Endothelial cell of umbilical vein (primary cell): ENCODE results near the gene ITGB2. TPM values are rescaled to one million over a fixed set of nuclear protein-coding genes. Genes with fewer than 3 reads are reported as not detected.

ENCODE experiments used
- BruUV-seq: library from RNA; stranded (reverse); fragments of 400-500 nt; replicated peaks from 2 replicates; lab custom pipeline; 2021; lab: Mats Ljungman, UMichigan
- CTCF ChIA-PET: fragments of 300-600, 350-600 bp; sonication (Branson Sonifier 250); formaldehyde crosslinking; loops from one replicate; lab custom pipeline; 2021; ENCODE audit warnings: antibody characterized with exemption, inconsistent platforms; lab: Charles Lee
- POLR2A ChIA-PET: fragments of 300-600, 350-600 bp; sonication (Branson Sonifier 250); formaldehyde crosslinking; loops from one replicate; lab custom pipeline; 2021; ENCODE audit warnings: antibody characterized with exemption, inconsistent platforms; lab: Charles Lee
- DNase-seq: peaks from one replicate; pipeline ENCODE4 v3.0.0-alpha.2; 2011; ENCODE audit warnings: low read depth, low spot score
- FAIRE-seq: peaks from 2 replicates; lab custom pipeline; 2011; peaks lifted over from hg19 to GRCh38; lab: Jason Lieb, UNC
- H2AFZ ChIP-seq: 2 replicates; pipeline ENCODE4 v1.6.0; 2012; ENCODE audit warnings: low read depth, low read length, control low read depth, inconsistent platforms
- H3K27ac ChIP-seq: 2 replicates; pipeline ENCODE4 v1.5.1; 2011; ENCODE audit warnings: low read depth, mild to moderate bottlenecking, control low read depth, low read length, moderate library complexity; ENCODE audit not compliant: insufficient read depth
- H3K27me3 ChIP-seq, 2 experiments: 2 replicates each; pipeline versions ENCODE4 v1.6.0 to v1.6.1; 2011; ENCODE audit warnings: low read length in 2 of 2, mixed read lengths in 1 of 2; ENCODE audit not compliant: control insufficient read depth in 2 of 2, insufficient read depth in 2 of 2
- H3K36me3 ChIP-seq, 2 experiments: 2 replicates in 1 of 2; 3 replicates in 1 of 2; pipeline ENCODE4 v1.5.1; 2011; ENCODE audit warnings: low read length in 2 of 2, mild to moderate bottlenecking in 1 of 2, moderate library complexity in 1 of 2; ENCODE audit not compliant: control insufficient read depth in 2 of 2, insufficient read depth in 2 of 2; ENCODE audit errors: extremely low read depth in 1 of 2
- H3K4me1 ChIP-seq: 3 replicates; pipeline ENCODE4 v1.5.1; 2011; ENCODE audit warnings: mild to moderate bottlenecking, low read length; ENCODE audit not compliant: control insufficient read depth, insufficient read depth; ENCODE audit errors: extremely low read depth
- H3K4me2 ChIP-seq: 2 replicates; pipeline ENCODE4 v1.6.1; 2011; ENCODE audit warnings: low read length, control low read depth, mixed read lengths; ENCODE audit not compliant: insufficient read depth
- H3K4me3 ChIP-seq, 3 experiments: fragments of 200-600 bp in 1 of 3; sonication (generic), shearing (Covaris generic) in 1 of 3; replicated peaks in 1 of 3; 2 replicates each; pipeline ENCODE4 v1.5.1; 2011 to 2016; ENCODE audit warnings: control low read depth in 3 of 3, low read length in 3 of 3, mild to moderate bottlenecking in 2 of 3, inconsistent platforms in 1 of 3, low read depth in 1 of 3, moderate library complexity in 1 of 3; ENCODE audit not compliant: insufficient read depth in 1 of 3
- H3K79me2 ChIP-seq: 2 replicates; pipeline ENCODE4 v1.6.0; 2012; ENCODE audit warnings: low read length, inconsistent platforms; ENCODE audit not compliant: control insufficient read depth, insufficient read depth
- H3K9ac ChIP-seq: replicated peaks from 2 replicates; pipeline ENCODE3; 2011; ENCODE audit warnings: low read length, control low read depth; ENCODE audit not compliant: insufficient read depth; ENCODE audit errors: extremely low read depth
- H3K9me1 ChIP-seq: replicated peaks from 3 replicates; pipeline ENCODE4 v1.6.0; 2011; ENCODE audit warnings: mild to moderate bottlenecking, low read length; ENCODE audit not compliant: control insufficient read depth, insufficient read depth; ENCODE audit errors: extremely low read depth
- H3K9me3 ChIP-seq: replicated peaks from 2 replicates; pipeline ENCODE4 v1.5.1; 2012; ENCODE audit warnings: low read length, inconsistent platforms; ENCODE audit not compliant: control insufficient read depth, insufficient read depth
- H4K20me1 ChIP-seq: replicated peaks from 2 replicates; pipeline ENCODE3; 2011; ENCODE audit warnings: mild to moderate bottlenecking, low read length; ENCODE audit not compliant: control insufficient read depth, insufficient read depth; ENCODE audit errors: extremely low read depth
- GATA2 ChIP-seq: IDR thresholded peaks from 2 replicates; pipeline ENCODE4 v1.7.0; 2011; ENCODE audit warnings: low read depth, mild to moderate bottlenecking, moderate library complexity, mixed read lengths, low read length; ENCODE audit not compliant: insufficient read length, insufficient read depth
- JUN ChIP-seq: IDR thresholded peaks from 2 replicates; pipeline ENCODE4 v1.6.1; 2011; ENCODE audit warnings: borderline replicate concordance, low read depth; ENCODE audit not compliant: insufficient read length, insufficient read depth
- MYC ChIP-seq: IDR thresholded peaks from one replicate; pipeline ENCODE4 v1.6.1; 2011; ENCODE audit warnings: mild to moderate bottlenecking, low read depth, low read length
- POLR2AphosphoS5 ChIP-seq: IDR thresholded peaks from 2 replicates; pipeline ENCODE4 v1.6.1; 2012; ENCODE audit warnings: low read depth, mild to moderate bottlenecking, control low read depth, low read length, moderate library complexity; ENCODE audit not compliant: insufficient read depth
- dilution Hi-C: fragments of 300-500 bp; cut with MboI; formaldehyde crosslinking; loops from one replicate; pipeline ENCODE4 v1.15.0; 2019; ENCODE audit warnings: low sequenced_read_pairs; ENCODE audit not compliant: extremely low pct_ligation_motif_present
- intact Hi-C: fragments of 100-400 bp; cut with micrococcal nuclease; formaldehyde crosslinking; loops from one replicate; pipeline ENCODE4 v1.10.0; 2022
- polyA plus RNA-seq, 4 experiments: library from polyadenylated mRNA; depleted of rRNA in 3 of 4; stranded (reverse) in 3 of 4; unstranded in 1 of 4; fragments of >200 nt; gene quantifications; 2 replicates each; pipeline versions ENCODE4 v1.2.1 to v1.2.3, GENCODE V29; 2011 to 2012; ENCODE audit warnings: missing spikeins in 1 of 4
- total RNA-seq: library from RNA; stranded (reverse); gene quantifications from 2 replicates; pipeline ENCODE4 v1.2.3, GENCODE V29; 2021
- TF ChIP-seq, protein P1 (sequence below), 2 donors: IDR thresholded peaks; 1 replicate in 1 of 2; 2 replicates in 1 of 2; pipeline ENCODE4 v1.5.1; 2011; ENCODE audit warnings: low read length in 2 of 2, mild to moderate bottlenecking in 2 of 2, moderate library complexity in 2 of 2, control low read depth in 1 of 2, inconsistent platforms in 1 of 2, low read depth in 1 of 2; ENCODE audit not compliant: insufficient read depth in 1 of 2; ENCODE audit errors: extremely low read depth in 1 of 2

The ITGB2 gene
- total and polyA plus RNA-seq, 2 donors (not counting 3 experiments of a cell fraction or from before 2014, with no cell fraction given): 0.39 to 0.91 TPM

DNA sequence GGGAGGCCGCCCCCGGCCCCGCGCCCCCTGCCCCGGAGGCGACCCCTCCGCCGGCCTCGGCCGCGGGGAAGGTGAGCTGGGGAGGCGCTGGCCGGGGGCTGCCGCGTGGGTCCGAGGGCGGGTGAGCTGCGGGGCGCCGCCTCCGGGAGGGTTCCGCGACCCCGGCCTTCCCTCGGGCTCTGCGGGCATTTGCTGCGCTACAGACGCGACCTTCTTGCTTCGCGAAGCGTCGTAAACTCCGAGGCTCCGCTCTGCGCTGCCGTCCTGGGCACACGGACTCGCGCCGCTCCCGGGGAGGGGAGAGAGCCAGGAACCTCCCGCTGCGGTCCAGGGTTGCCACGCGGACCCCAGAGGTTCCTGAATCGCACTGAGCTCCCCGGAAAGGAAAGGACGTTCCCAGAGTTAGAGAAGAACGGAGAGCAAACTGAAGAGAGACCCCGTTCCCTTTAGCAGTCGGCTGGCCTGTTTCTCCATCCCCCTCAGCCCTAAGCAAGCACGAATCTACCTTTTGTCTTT lies 19.5 kb upstream of the ITGB2 start:
- dilution Hi-C loops: loop anchor here (25.0 kb wide), 1 partner anchor 197 kb away; no protein-coding TSS in a partner anchor

More for the DNA sequence above, 19.5 kb upstream of the ITGB2 start:
- Histone ChIP-seq H4K20me1 (no peaks in the 10 kb centered on the region), H3K4me2 (peak overlapping the region; percentile 89), H3K9me3 (no peaks in the 10 kb centered on the region), H3K79me2 (peaks cover 42% of the 10 kb centered on the region), H3K27me3 (no peaks in the 10 kb centered on the region), H3K27ac (peak overlapping the region; percentile 1), H3K4me3 (peak overlapping the region; percentile 48 to 83 (median 60)), H3K9ac (peak overlapping the region; percentile 71), H3K4me1 (peaks cover 18% of the 10 kb centered on the region), H2AFZ (peak overlapping the region; percentile 99), H3K36me3 (peaks cover 7 to 11% of the 10 kb centered on the region in 2 experiments), H3K9me1 (no peaks in the 10 kb centered on the region)
- ChIA-PET CTCF (interaction anchor here (0.7 to 11.8 kb wide), 9 partner anchors 8 to 428 kb away, joined by 3 to 330 read pairs (median 3); partner anchors contain the start of gene PTTG1IP), POLR2A (no interaction called here)
- no TSS peak for BruUV-seq
- TF ChIP-seq, protein P1, sequence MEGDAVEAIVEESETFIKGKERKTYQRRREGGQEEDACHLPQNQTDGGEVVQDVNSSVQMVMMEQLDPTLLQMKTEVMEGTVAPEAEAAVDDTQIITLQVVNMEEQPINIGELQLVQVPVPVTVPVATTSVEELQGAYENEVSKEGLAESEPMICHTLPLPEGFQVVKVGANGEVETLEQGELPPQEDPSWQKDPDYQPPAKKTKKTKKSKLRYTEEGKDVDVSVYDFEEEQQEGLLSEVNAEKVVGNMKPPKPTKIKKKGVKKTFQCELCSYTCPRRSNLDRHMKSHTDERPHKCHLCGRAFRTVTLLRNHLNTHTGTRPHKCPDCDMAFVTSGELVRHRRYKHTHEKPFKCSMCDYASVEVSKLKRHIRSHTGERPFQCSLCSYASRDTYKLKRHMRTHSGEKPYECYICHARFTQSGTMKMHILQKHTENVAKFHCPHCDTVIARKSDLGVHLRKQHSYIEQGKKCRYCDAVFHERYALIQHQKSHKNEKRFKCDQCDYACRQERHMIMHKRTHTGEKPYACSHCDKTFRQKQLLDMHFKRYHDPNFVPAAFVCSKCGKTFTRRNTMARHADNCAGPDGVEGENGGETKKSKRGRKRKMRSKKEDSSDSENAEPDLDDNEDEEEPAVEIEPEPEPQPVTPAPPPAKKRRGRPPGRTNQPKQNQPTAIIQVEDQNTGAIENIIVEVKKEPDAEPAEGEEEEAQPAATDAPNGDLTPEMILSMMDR (IDR thresholded peaks at IDR 0.05; ENCODE audit: extremely low read depth in 1 of 2, insufficient read depth in 1 of 2, low read depth in 1 of 2, low read length in 2 of 2): no peak
- TF ChIP-seq POLR2AphosphoS5 (no peak), GATA2 (no peak), MYC (no peak), JUN (no peak)
- FAIRE-seq (peak; percentile 58), DNase-seq (peak; percentile 50)
- intact Hi-C loops: no loop called here
